SIG-M5 treated with dmso at 0.1 percent for 504 hours (cell line): ENCODE results near the gene WDR90.

ENCODE experiments used
- DNase-seq: peaks from one replicate; lab custom pipeline; 2025; ENCODE audit not compliant: unreplicated experiment; lab: John Stamatoyannopoulos, UW

The WDR90 gene

GRCh38 chr16:658679-659571, 9.8 kb downstream of the WDR90 start:
- no peak for DNase-seq

- no peak for DNase-seq
Measured at GRCh38 chr16:659618-660017, 10.5 kb downstream of the WDR90 start.

GRCh38 chr16:660132-660458, 10.9 kb downstream of the WDR90 start:
- DNase-seq: no peak

- DNase-seq: peak; percentile 77
Measured at GRCh38 chr16:660459-661183, 11.5 kb downstream of the WDR90 start.

GRCh38 chr16:661184-661821, 12.1 kb downstream of the WDR90 start:
- no peak for DNase-seq

- DNase-seq: no peak
Measured at GRCh38 chr16:662095-662494, 12.9 kb downstream of the WDR90 start.

- no peak for DNase-seq
Measured at GRCh38 chr16:662597-662996, 13.4 kb downstream of the WDR90 start.

- DNase-seq: no peak
Measured at GRCh38 chr16:666572-666971, 17.4 kb downstream of the WDR90 start.

- no peak for DNase-seq
Measured at GRCh38 chr16:667113-667779, 18.1 kb downstream of the WDR90 start.

GRCh38 chr16:667780-668518, 18.8 kb downstream of the WDR90 start, which contains the start of gene RHOT2:
Gene RHOT2, plus strand, starts transcription at chr16:668132. Its CDS starts 68 bp downstream, at chr16:668200.
- DNase-seq: peak; percentile 79

- no peak for DNase-seq
Measured at GRCh38 chr16:668519-669171, 19.5 kb downstream of the WDR90 start.

- DNase-seq: no peak
Measured at GRCh38 chr16:669666-670065, 20.5 kb downstream of the WDR90 start.

GRCh38 chr16:670485-671352, 21.6 kb downstream of the WDR90 start:
- DNase-seq: no peak

GRCh38 chr16:671353-672131, 22.4 kb downstream of the WDR90 start:
- no peak for DNase-seq

GRCh38 chr16:672371-672770, 23.2 kb downstream of the WDR90 start:
- no peak for DNase-seq

- no peak for DNase-seq
Measured at GRCh38 chr16:672851-673250, 23.7 kb downstream of the WDR90 start.

GRCh38 chr16:673399-673991, 24.3 kb downstream of the WDR90 start:
- no peak for DNase-seq
